PFSK-1 (cell line): ENCODE results near the gene ZNF536.

Experiments used
- FOXP2 ChIP-seq: optimal IDR thresholded peaks from 2 replicates; pipeline ENCODE3; 2011; ENCODE audit warnings: borderline replicate concordance, control low read depth, inconsistent platforms; ENCODE audit not compliant: insufficient read depth; ENCODE audit errors: extremely low read length, extremely low read depth
- POLR2AphosphoS5 ChIP-seq: IDR thresholded peaks from 2 replicates; pipeline ENCODE4 v1.6.1; 2012; ENCODE audit warnings: low read depth, mild to moderate bottlenecking, control low read depth, low read length, moderate library complexity
- REST ChIP-seq, 2 experiments: IDR thresholded peaks; 2 replicates each; pipeline versions ENCODE4 v1.6.1 to v1.8.0; 2011 to 2012; ENCODE audit warnings: low read depth in 2 of 2, low read length in 2 of 2, control low read depth in 1 of 2, inconsistent platforms in 1 of 2, mild to moderate bottlenecking in 1 of 2, moderate library complexity in 1 of 2; ENCODE audit not compliant: insufficient read depth in 1 of 2
- SIN3A ChIP-seq: IDR thresholded peaks from 2 replicates; pipeline ENCODE4 v1.6.1; 2012; ENCODE audit warnings: mild to moderate bottlenecking, low read length, moderate library complexity, borderline replicate concordance; ENCODE audit not compliant: insufficient read depth
- TAF1 ChIP-seq: IDR thresholded peaks from 2 replicates; pipeline ENCODE4 v1.6.1; 2012; ENCODE audit warnings: low read length, control low read depth, borderline replicate concordance; ENCODE audit not compliant: insufficient read depth

Gene ZNF536

GRCh38 chr19:30355586-30355985 lies 16.6 kb upstream of the ZNF536 start:
- TF ChIP-seq SIN3A = no peak

GRCh38 chr19:30356951-30357579 lies 15.1 kb upstream of the ZNF536 start:
- TF ChIP-seq FOXP2 (no peak), SIN3A (no peak), POLR2AphosphoS5 (no peak), TAF1 (no peak), REST (IDR thresholded peaks at IDR 0.05; ENCODE audit: insufficient read depth in 1 of 2, low read depth in 2 of 2, low read length in 2 of 2) (no peak)

GRCh38 chr19:30357580-30357954 lies 14.6 kb upstream of the ZNF536 start:
- TF ChIP-seq REST (IDR thresholded peaks at IDR 0.05; ENCODE audit: insufficient read depth in 1 of 2, low read depth in 2 of 2, low read length in 2 of 2) (no peak), FOXP2 (no peak), POLR2AphosphoS5 (no peak), SIN3A (no peak), TAF1 (no peak)

- TF ChIP-seq REST (IDR thresholded peaks at IDR 0.05; ENCODE audit: insufficient read depth in 1 of 2, low read depth in 2 of 2, low read length in 2 of 2) = no peak
- no peak for TF ChIP-seq POLR2AphosphoS5
These were observed 13.9 kb upstream of the ZNF536 start for GRCh38 chr19:30358319-30358718.

GRCh38 chr19:30358821-30359580 lies 13.2 kb upstream of the ZNF536 start:
- no peak for TF ChIP-seq POLR2AphosphoS5

- TF ChIP-seq POLR2AphosphoS5 (no peak), FOXP2 (no peak), TAF1 (no peak), REST (IDR thresholded peaks at IDR 0.05; ENCODE audit: insufficient read depth in 1 of 2, low read depth in 2 of 2, low read length in 2 of 2) (no peak), SIN3A (no peak)
These were observed 12.2 kb upstream of the ZNF536 start for GRCh38 chr19:30359936-30360335.
